Parathyroid adenoma (tissue), 2 donors: ENCODE results near the gene CTSE.
"Not testable (repeated sequence)": the region's sequence is repeated elsewhere in the genome, so short reads cannot be mapped to it uniquely, and the experiment has no call there.

ENCODE experiments used
- H2AFZ ChIP-seq: fragments of 300-600 bp; sonication (generic); one replicate; pipeline ENCODE4 v1.7.0; 2017; ENCODE audit warnings: antibody characterized with exemption, mild to moderate bottlenecking
- H3K27ac ChIP-seq: fragments of 300-600 bp; sonication (generic); one replicate; pipeline ENCODE4 v1.7.0; 2017
- H3K27me3 ChIP-seq: fragments of 300-600 bp; sonication (generic); one replicate; pipeline ENCODE4 v1.7.0; 2017; ENCODE audit warnings: low read length; ENCODE audit not compliant: control insufficient read depth, insufficient read depth
- H3K36me3 ChIP-seq: fragments of 300-600 bp; sonication (generic); one replicate; pipeline ENCODE4 v1.7.0; 2017; ENCODE audit warnings: low read length; ENCODE audit not compliant: control insufficient read depth, insufficient read depth
- H3K4me1 ChIP-seq: fragments of 300-600 bp; sonication (generic); one replicate; pipeline ENCODE4 v1.7.0; 2017; ENCODE audit warnings: control low read depth
- H3K4me2 ChIP-seq: fragments of 300-600 bp; sonication (generic); one replicate; pipeline ENCODE4 v1.7.0; 2017; ENCODE audit warnings: low read length
- H3K4me3 ChIP-seq: fragments of 300-600 bp; sonication (generic); one replicate; pipeline ENCODE4 v1.7.0; 2017; ENCODE audit warnings: low read depth, low read length
- H3K79me2 ChIP-seq: fragments of 300-600 bp; sonication (generic); one replicate; pipeline ENCODE4 v1.7.0; 2017; ENCODE audit warnings: control low read depth
- H3K9ac ChIP-seq: fragments of 300-600 bp; sonication (generic); one replicate; pipeline ENCODE4 v1.7.0; 2017; ENCODE audit warnings: mild to moderate bottlenecking
- H3K9me3 ChIP-seq: fragments of 300-600 bp; sonication (generic); one replicate; pipeline ENCODE4 v1.7.0; 2017; ENCODE audit warnings: low read length; ENCODE audit not compliant: control insufficient read depth
- TF ChIP-seq, protein P1 (sequence below): fragments of 300-600 bp; sonication (generic); IDR thresholded peaks from one replicate; pipeline ENCODE4 v1.7.0; 2017; ENCODE audit warnings: antibody characterized with exemption, mild to moderate bottlenecking
- donor health status: primary hyperparathyroidism.

Gene CTSE

DNA sequence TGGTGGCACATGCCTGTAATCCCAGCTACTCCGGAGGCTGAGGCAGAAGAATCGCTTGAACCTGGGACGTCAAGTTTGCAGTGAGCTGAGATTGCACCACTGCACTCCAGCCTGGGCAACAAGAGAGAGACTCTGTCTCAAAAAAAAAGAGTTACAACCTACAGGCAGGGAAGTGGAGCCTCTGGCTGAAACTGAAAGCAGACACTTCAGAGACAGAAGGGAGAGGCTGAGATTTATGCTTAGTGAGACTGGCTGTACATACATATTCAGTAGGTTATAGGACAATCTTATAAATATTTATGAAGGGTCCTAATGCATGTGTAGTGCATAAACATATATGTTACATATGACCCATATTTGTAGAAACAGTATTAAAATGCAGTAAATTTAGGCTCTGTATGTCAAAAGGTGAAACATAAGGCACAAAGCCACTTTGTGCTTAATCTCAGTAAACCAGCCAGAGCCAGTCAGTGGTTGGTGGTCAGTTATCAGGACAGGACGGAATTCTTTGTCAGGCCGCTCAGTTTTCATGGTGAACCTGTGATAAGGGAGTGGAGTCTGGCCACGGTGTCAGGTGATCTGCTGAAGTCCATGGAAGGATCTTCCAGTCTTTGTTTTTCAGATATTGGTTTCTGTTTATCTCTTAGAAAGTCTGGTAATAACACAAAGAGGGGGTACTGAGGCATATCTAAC lies 42.9 kb upstream of the CTSE start:
- Histone ChIP-seq H3K36me3 (no peaks in the 10 kb centered on the region), H3K4me1 (no peaks in the 10 kb centered on the region), H3K27me3 (no peaks in the 10 kb centered on the region), H3K27ac (no peak overlapping the region), H3K9me3 (no peaks in the 10 kb centered on the region), H3K4me3 (no peak overlapping the region), H3K9ac (no peak overlapping the region), H2AFZ (no peak overlapping the region), H3K79me2 (no peaks in the 10 kb centered on the region), H3K4me2 (no peak overlapping the region)
- TF ChIP-seq, protein P1, sequence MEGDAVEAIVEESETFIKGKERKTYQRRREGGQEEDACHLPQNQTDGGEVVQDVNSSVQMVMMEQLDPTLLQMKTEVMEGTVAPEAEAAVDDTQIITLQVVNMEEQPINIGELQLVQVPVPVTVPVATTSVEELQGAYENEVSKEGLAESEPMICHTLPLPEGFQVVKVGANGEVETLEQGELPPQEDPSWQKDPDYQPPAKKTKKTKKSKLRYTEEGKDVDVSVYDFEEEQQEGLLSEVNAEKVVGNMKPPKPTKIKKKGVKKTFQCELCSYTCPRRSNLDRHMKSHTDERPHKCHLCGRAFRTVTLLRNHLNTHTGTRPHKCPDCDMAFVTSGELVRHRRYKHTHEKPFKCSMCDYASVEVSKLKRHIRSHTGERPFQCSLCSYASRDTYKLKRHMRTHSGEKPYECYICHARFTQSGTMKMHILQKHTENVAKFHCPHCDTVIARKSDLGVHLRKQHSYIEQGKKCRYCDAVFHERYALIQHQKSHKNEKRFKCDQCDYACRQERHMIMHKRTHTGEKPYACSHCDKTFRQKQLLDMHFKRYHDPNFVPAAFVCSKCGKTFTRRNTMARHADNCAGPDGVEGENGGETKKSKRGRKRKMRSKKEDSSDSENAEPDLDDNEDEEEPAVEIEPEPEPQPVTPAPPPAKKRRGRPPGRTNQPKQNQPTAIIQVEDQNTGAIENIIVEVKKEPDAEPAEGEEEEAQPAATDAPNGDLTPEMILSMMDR, result no peak

DNA sequence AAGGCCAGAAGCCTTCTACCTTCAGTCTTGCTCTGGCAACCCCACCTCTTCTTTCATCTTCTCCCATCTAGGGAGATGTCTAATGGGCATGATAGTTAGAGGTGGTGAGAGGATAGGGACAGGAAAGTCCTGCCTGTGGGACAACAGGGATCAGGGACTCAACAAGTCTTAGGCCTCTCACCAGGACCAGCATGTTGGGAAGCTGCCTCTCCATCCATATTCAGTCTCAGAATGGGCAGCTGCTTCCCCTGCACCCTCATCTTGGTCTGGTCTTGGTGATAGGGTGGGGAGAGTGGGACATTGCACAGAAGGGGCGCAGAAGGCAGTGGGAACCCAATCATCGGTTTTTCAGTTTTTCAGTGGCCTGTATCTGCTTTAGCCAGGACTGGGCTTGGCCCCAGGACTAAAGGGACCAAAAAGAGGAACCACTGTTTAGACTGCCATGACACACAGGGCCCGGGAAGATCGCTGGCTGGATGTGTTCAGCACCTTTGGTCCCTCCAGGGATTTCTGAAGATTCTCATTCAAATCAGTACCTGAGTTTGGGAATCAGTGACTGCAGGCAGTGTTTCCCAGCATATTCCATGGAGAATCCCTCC lies 42.0 kb upstream of the CTSE start:
- Histone ChIP-seq H3K4me3 (no peak overlapping the region), H3K27ac (no peak overlapping the region), H3K79me2 (no peaks in the 10 kb centered on the region), H2AFZ (no peak overlapping the region), H3K9me3 (no peaks in the 10 kb centered on the region), H3K36me3 (no peaks in the 10 kb centered on the region), H3K4me2 (no peak overlapping the region), H3K27me3 (no peaks in the 10 kb centered on the region), H3K9ac (no peak overlapping the region), H3K4me1 (no peaks in the 10 kb centered on the region)
- TF ChIP-seq, protein P1, result no peak

DNA sequence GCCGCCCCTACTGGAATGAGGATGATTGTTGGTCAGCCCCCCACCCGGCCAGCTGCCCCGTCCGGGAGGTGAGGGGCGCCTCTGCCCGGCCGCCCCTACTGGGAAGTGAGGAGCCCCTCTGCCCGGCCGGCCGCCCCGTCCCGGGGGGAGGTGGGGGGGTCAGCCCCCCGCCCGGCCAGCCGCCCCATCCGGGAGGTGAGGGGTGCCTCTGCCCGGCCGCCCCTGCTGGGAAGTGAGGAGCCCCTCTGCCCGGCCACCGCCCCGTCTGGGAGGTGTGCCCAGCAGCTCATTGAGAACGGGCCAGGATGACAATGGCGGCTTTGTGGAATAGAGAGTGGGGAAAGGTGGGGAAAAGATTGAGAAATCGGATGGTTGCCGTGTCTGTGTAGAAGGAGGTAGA lies 40.8 kb upstream of the CTSE start:
- H3K79me2 ChIP-seq, H3K9ac ChIP-seq, H2AFZ ChIP-seq, H3K36me3 ChIP-seq, H3K27me3 ChIP-seq, H3K4me3 ChIP-seq, H3K4me2 ChIP-seq, H3K27ac ChIP-seq, H3K4me1 ChIP-seq, H3K9me3 ChIP-seq: not testable (repeated sequence)

DNA sequence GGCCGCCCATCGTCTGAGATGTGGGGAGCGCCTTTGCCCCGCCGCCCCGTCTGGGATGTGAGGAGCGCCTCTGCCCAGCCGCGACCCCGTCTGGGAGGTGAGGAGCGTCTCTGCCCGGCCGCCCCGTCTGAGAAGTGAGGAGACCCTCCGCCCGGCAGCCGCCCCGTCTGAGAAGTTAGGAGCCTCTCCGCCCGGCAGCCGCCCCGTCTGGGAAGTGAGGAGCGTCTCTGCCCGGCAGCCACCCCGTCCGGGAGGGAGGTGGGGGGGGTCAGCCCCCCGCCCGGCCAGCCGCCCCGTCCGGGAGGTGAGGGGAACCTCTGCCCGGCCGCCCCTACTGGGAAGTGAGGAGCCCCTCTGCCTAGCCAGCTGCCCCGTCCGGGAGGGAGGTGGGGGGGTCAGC lies 40.3 kb upstream of the CTSE start:
- H3K27me3 ChIP-seq, H3K79me2 ChIP-seq, H3K27ac ChIP-seq, H2AFZ ChIP-seq, H3K36me3 ChIP-seq, H3K4me3 ChIP-seq, H3K9ac ChIP-seq, H3K4me1 ChIP-seq, H3K4me2 ChIP-seq, H3K9me3 ChIP-seq: not testable (repeated sequence)

DNA sequence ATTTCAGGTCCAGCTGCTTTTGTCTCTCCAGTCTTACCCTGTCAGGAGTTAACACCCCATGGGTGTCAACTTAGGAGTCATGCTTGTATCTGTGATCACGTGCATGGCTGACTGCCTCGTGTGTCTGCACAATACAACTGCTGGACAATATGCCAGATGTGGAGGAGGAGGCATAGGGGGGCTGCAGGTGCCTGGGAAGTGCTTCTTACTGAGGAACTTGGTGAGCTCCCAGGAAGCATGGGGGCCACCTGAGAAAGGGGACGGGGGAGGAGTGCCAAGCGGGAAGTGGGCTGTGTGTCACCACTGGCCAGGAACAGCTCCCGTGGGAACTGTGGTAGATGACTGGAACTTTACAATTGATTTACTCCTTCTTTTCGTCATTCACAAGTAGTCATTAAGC lies 38.8 kb upstream of the CTSE start:
- Histone ChIP-seq H3K79me2 (no peaks in the 10 kb centered on the region), H3K27ac (no peak overlapping the region), H3K9me3 (no peaks in the 10 kb centered on the region), H3K27me3 (no peaks in the 10 kb centered on the region), H3K36me3 (no peaks in the 10 kb centered on the region), H3K4me3 (no peak overlapping the region), H3K9ac (no peak overlapping the region), H3K4me1 (no peaks in the 10 kb centered on the region), H2AFZ (no peak overlapping the region), H3K4me2 (no peak overlapping the region)
- TF ChIP-seq, protein P1, result no peak

DNA sequence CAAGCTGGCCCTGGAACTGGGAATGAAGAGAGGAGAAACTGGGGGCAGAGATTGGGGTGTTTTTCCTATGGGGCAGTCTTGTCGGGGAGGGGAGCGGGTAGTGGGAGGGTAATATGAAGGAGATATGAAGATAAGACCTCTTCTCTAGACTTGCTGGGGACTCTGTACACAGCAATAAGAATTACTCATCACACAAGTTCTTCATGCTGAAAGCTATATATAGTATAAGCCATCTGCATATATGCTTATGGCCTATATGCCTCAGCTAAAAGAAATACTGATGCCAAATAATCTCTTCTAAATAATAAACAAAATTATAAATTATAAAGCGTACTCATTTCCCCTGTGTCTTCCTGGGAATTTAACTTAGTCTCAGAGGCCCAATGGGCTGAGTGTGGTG lies 37.1 kb upstream of the CTSE start:
- no peaks in the 10 kb centered on the region for H3K36me3 ChIP-seq
- no peak overlapping the region for H3K4me2 ChIP-seq
- no peak overlapping the region for H3K9ac ChIP-seq
- no peak overlapping the region for H3K27ac ChIP-seq
- TF ChIP-seq, protein P1, result no peak
- H3K79me2 ChIP-seq, result no peaks in the 10 kb centered on the region
- H2AFZ ChIP-seq, result no peak overlapping the region
- H3K9me3 ChIP-seq, result no peaks in the 10 kb centered on the region
- H3K4me3 ChIP-seq, result no peak overlapping the region
- H3K4me1 ChIP-seq, result no peaks in the 10 kb centered on the region
- no peaks in the 10 kb centered on the region for H3K27me3 ChIP-seq
